Hematopoietic multipotent progenitor cell treated with erythropoietin and hydrocortisone succinate and interleukin-3 and kit ligand, for 6 days (in vitro differentiated cells): ENCODE data around the gene AGTPBP1.
"Not testable (repeated sequence)": the region's sequence is repeated elsewhere in the genome, so short reads cannot be mapped to it uniquely, and the experiment has no call there.

Experiments used
- DNase-seq: peaks from one replicate; pipeline ENCODE4 v3.0.0-alpha.2; 2015

Gene AGTPBP1, protein sequence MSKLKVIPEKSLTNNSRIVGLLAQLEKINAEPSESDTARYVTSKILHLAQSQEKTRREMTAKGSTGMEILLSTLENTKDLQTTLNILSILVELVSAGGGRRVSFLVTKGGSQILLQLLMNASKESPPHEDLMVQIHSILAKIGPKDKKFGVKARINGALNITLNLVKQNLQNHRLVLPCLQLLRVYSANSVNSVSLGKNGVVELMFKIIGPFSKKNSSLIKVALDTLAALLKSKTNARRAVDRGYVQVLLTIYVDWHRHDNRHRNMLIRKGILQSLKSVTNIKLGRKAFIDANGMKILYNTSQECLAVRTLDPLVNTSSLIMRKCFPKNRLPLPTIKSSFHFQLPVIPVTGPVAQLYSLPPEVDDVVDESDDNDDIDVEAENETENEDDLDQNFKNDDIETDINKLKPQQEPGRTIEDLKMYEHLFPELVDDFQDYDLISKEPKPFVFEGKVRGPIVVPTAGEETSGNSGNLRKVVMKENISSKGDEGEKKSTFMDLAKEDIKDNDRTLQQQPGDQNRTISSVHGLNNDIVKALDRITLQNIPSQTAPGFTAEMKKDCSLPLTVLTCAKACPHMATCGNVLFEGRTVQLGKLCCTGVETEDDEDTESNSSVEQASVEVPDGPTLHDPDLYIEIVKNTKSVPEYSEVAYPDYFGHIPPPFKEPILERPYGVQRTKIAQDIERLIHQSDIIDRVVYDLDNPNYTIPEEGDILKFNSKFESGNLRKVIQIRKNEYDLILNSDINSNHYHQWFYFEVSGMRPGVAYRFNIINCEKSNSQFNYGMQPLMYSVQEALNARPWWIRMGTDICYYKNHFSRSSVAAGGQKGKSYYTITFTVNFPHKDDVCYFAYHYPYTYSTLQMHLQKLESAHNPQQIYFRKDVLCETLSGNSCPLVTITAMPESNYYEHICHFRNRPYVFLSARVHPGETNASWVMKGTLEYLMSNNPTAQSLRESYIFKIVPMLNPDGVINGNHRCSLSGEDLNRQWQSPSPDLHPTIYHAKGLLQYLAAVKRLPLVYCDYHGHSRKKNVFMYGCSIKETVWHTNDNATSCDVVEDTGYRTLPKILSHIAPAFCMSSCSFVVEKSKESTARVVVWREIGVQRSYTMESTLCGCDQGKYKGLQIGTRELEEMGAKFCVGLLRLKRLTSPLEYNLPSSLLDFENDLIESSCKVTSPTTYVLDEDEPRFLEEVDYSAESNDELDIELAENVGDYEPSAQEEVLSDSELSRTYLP

DNA sequence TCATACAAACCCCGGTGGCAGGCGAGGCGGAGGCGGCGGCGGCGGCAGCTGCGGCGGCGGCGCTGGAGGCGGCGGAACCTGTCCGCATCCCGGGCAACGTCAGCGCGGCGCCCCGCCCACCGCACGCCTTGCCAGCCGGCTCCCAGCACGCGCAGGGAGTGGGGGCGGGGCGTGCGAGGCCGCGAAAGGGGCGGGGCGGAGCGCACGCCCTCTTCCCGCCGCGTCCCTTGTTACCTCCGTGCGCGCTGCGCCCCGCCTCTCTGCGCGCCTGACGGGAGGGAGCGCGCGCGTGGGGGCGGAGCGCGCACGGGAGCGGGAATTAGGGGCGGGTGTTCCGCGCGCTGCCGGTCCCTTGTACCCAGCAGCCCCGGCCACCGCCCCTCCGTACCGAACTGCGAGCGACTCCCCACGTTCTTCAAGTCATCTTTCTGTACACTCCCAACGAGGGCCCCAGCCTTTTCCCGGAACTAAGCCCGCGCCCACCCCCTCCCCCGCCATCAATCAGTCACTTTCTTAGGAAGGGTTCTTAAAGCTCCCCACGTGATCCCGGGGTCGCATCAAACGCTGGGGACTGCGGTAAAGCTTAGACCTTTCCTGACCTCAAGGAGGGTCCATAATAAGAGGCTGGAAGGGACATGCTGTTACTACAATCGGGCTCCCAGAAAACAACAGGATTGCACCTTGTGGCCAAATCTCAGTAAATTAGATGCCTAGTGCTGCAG lies at the start of gene AGTPBP1:
Gene AGTPBP1 (minus strand): TSS at position 80 of the 722 bp plus-strand sequence. CDS start 29,421 bp downstream, outside the sequence.
- peak; percentile 94 for DNase-seq

DNA sequence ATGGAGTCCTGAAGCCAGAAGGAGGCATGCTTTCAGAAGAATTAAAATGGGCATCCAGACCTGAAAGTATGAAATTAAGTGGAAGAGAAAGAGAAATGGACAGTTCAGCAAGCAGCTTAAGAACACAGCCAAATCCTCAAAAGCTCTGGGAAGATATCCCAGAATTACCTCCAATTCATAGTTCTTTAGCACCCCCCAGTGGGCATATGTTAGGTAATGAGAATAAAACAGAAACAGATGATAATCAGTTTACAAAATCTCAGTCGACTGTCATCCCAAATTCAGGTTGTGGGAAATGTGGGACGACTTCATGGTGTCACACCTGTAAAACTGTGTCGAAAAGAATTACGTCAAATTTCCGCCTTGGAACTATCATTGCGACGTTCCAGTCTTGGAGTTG lies 44.4 kb upstream of the AGTPBP1 start:
- not testable (repeated sequence) for DNase-seq

DNA sequence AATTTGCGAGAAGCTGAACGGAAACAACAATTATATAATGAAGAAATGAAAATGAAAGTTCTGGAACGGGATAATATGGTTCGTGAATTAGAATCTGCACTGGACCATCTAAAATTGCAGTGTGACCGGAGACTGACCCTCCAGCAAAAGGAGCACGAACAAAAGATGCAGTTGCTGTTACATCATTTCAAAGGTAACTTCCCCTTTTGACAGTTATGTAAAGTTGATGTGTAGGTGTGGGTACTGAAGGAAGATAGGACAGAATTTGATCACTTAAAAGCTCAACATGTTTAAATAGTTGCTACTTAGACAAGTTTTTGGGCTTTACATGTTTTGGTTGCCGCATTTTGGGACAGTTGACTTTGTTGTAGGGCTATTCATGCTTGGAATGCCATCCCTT lies 32.1 kb upstream of the AGTPBP1 start:
- not testable (repeated sequence) for DNase-seq

DNA sequence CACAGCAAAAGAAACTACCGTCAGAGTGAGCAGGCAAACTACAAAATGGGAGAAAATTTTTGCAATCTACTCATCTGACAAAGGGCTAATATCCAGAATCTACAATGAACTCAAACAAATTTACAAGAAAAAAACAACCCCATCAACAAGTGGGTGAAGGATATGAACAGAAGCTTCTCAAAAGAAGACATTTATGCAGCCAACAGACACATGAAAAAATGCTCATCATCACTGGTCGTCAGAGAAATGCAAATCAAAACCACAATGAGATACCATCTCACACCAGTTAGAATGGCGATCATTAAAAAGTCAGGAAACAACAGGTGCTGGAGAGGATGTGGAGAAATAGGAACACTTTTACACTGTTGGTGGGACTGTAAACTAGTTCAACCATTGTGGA lies 20.0 kb upstream of the AGTPBP1 start:
- DNase-seq: not testable (repeated sequence)

DNA sequence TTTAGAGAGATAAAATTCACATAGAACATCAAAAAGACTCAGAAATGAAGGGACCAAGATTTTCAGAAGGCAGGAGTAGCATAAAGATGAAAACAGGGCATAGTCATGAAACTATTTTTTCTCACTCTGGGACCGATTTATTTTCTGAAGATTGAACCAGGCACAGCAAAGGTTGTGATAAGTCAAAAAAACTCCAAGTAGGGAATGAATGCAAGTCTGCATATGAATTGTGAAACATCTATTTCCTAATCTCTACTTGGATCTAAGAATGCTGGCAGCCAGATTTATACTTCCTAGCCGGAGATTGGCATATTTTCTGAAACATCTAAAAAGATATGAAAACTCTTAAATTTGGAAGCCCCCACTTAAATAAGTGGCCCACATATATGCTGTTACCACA lies 16.0 kb upstream of the AGTPBP1 start:
- not testable (repeated sequence) for DNase-seq

DNA sequence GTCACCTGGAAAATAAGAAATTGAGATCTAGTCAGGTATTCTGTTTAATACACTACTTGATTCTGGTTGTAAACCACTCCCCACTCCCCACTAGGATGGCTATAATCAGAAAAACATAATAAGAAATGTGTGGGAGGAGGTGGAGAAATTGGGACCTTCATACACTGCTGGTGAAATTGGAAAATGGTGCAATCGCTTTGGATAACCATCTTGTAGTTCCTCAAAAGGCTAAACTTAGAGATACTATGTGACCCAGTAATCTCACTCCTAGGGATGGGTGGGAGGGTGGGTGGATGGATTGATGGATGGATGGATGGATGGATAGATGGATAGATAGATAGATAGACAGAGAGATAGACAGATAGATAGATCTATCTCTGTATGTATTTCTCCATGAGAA lies 14.5 kb upstream of the AGTPBP1 start:
- not testable (repeated sequence) for DNase-seq

DNA sequence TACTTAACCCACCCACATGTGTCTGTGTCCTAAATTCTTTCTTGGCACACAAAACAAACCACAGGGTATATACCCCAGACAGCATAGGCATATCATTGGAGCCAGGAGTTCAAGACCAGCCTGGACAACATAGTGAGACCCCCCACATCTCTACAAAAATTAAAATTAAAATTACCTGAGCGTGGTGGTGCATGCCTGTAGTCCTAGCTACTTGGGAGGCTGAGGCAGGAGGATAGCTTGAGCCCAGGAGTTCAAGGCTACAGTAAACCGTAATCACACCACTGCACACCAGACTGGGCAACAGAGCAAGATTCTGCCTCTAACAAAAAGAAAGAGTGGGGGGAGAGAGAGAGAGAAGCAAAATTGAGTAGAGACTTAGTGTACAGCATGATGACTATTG lies 4.6 kb upstream of the AGTPBP1 start:
- no peak for DNase-seq

DNA sequence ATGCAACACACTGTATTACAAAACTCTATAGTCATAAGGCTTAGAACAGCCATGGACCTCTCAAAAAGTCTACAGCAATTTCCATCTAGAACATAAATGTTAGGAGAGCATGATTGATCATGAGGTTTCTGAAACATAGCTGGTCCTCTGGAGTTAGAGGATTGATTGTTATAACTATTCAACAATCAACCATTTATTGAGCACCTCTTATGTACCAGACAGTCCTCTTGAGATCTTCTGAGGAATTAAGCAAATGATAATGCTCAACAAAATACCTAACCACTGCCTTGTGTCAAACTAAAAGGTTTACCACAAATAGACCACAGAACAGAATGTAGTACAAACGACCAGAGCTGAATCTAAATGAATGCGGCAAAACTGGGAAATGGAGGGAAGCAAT lies 3.4 kb upstream of the AGTPBP1 start:
- DNase-seq: no peak

DNA sequence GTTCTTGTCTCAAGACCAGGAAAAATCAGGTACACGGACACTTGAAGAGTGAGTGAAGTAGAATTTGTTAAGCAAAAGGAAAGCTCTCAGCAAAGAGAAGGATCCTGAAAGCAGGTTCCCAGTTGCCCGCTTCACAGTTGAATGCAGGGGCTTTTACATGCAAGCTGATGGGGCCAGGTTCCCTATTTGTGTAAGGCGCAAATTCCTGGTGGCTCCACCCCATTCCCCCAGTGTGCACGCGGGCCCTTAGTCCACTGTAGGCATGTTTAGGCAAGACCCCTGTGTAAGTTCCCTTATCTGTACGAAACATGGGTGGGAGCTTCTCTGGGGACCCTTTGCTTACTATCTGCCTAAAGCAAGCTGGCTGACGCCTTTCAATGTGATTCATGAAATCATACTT lies 2.7 kb upstream of the AGTPBP1 start:
- peak; percentile 40 for DNase-seq

DNA sequence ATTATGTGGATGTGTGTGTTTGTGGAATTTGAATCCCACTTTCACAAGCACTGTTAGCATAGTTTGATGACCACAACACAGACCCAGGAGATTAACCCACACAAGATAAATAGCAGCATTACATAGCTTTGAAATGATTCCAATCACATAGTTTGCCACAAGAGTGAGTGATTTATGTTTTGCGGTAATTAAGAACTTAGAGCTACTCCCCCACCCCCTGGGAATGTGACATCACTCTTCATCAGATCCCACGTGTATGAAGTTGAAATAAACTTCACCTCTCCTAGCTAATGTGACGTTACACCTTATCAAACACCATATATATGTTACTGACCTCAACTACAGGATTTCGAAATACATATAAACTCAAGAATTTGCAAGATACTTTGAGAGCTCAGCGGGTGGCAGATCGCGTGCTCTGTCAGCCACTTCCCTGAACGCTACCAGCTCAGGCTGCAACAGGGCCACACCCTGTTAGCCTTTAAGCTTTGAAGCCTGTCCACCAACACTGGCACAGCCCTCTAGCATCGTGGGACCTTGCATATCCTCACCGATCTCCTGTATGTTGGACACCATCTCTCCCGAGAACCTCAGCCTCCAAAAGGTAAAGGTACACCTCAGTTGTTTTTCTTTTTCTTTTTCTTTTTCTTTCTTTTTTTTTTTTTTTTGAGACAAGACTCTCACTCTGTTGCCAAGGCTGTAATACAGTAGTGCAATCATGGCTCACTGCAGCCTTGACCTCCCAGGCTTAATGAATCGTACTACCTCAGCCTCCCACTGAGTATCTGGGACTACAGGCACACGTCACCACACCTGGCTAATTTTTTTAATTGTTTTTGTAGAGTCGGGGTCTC lies 1.7 kb upstream of the AGTPBP1 start:
- peak; percentile 70 for DNase-seq

DNA sequence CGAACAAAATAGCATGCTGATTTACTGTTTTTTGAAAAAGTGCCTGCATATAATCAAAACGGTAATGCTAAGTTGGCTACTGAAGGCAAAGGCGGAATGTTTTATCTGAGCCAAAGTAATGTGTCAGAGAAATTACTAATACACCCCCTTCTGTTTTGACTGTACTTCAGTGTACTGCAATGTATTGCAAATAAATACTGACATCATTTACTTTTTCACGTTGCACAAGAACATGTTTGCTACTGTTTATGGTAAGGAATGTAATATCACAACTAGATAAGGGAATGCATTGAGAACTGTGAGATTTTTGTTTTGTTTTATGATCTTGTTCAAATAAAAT lies 813 bp upstream of the AGTPBP1 start:
- DNase-seq: no peak

DNA sequence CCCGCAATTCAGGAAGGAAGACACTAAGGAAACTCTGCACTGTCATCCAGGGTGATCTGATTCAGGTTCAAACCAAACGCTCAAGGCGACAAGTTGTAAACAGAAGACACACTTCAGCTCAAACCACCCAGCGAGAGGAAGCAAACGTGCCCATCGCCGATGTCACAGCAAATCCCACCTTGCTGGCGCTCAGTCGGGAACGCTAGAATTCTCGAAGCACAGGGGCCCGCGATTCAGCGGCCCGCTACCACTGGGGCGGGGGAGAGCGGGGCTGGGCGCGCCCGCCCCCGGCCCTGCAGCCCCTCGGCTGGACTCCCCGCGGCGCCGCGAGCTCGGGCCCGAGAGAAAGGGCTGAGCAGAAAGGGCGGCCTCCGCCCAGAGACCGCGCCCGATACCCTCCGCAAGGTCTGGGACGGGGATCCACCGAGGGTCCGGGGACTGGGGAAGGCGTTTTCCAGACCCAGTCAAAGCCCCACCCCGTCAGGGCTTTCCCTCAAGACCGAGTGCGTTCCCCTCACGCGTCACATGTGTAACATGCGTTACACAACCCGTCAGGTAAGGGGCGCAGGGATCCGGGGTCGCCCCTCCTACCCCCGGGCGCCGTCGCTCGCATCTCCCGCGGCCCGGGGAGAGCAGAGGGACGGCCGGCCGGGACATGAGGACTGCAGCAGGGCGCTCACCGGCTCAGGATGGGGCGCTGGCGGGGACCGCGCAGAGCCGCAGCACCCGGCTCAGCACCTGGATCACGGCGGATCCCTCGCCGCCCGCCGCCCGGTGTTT lies 469 bp downstream of the AGTPBP1 start:
- DNase-seq: peak; percentile 61

DNA sequence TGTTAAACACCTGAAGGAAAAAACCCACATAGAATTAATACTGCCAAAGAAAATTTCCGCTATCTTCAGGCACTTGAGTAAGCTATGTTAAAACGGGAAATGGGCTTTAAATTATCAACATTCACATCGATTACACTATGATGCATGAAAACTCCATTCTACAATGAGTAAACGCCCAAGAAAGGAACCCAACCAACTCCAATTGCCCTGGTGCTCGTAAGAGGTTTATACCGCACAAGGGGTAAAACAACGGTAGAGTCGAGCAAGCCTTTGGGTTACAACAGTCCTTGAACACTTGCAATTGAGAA lies 1.0 kb downstream of the AGTPBP1 start:
- peak; percentile 83 for DNase-seq

DNA sequence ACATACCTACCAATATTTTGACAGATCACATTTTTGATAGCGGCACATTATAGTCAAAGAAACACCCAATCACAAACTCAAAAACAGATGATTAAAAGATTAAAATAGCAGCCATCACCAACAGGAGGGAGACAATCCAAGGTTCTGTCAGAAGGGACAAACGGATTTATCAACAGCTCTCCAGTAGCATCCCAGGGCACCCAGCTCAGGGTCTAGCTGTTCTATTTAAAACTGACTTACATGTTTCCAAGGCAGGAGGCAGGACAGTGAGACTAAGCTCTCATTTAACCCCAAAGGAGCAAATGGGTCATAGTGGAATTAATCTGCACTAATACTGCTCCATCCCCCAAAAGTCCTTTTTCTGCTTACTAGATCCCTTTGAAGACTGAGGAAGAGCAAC lies 3.2 kb downstream of the AGTPBP1 start:
- DNase-seq: no peak

DNA sequence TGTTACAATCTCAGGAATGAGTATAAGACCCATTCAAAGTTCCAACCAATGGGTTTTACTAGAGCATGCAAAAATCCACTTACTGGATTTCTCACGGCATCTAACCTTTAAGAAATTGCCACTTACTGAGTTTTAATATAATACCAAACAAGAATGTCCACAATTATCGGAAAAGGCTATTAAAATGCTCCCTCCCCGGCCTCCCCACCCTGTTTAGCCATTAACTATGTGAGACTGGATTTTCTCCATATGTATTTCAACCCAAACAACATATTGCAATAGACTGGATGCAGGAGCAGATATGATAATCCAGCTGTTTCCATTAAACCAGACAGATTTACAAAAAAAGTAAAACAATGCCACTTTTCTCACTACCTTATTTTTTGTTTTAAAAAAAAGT lies 4.1 kb downstream of the AGTPBP1 start:
- DNase-seq: no peak

DNA sequence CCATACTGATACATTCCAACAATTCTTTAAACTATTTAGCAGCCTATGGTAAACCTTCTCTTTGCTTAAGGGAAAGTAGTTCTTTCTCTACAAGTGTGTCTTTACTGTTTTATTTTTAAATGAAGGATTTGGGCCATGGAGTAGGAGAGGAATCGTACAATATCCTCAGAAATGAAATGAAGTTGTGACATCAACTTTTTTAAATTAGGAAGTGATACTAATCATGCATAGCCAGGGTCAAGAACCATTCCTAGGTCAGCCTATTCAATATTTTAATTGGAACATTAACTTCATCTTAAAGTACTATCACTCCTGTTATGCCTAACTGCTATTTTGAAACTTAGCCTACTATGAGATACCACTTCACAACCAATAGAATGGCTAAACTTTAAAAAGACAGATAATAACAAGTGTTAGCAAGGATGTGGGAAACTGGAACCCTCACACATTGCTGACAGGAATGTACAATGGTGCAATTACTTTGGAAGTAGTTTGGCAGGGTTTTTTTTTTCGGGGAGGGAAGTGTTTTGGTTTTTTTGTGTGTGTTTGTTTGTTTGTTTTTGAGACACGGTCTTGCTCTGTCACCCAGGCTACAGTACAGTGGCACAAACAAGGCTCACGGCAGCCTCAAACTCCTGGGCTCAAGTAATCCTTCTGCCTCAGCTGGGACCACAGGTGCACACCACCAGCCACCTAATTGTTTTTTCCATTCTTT lies 10.7 kb downstream of the AGTPBP1 start:
- DNase-seq: no peak

DNA sequence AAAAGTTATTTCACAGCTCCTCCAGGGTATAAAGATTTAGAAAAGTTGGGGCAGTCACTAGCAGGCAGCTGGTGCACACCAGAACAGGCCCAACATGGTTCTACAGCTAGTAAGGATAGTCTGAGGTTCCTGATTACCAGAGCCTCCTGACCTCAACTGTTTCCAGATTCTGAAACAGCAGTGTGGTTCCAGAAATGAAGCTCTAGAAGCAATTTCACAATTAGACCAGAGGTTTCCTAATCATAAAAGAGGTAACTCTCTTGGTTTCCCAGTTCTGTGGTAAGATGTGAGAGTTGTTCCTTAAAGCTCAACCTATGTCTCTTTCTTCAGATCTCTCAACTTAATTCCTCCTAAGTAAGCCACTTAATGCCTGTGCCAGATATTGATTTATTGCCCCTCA lies 11.9 kb downstream of the AGTPBP1 start:
- peak; percentile 74 for DNase-seq

DNA sequence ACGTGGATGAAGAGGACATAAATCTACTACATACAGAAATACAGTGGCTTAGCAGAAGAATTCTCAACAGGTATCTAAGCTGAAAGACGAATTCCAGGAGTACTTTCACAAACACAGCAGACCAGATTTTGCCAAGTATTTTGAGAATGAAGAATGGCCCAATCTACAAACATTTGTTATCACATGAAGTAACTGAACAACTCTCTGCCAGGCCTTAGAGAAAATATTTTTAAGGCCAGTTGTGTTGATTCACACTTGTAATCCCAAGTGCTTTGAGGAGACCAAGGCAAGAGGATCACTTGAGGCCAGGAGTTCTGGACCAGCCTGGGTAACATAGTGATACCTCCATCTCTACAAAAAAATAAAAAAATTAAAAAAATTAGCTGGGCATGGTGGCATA lies 14.3 kb downstream of the AGTPBP1 start:
- no peak for DNase-seq

DNA sequence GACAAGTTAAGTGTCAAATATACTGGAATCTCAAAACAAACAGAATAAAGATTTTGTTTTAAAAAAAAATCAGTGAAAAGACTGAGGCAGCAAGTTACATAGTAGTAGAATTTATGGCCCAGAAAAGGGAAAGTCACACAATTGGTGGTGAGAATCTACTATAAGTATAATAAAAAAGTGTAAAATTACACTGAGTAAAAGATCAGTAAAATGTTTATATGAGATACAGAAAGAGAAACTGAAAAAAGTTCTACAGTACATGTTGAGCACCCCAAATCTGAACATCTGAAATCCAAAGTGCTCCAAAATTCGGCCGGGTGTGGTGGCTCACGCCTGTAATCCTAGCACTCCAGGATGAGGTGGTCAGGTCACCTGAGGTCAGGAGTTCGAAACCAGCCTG lies 15.0 kb downstream of the AGTPBP1 start:
- no peak for DNase-seq

DNA sequence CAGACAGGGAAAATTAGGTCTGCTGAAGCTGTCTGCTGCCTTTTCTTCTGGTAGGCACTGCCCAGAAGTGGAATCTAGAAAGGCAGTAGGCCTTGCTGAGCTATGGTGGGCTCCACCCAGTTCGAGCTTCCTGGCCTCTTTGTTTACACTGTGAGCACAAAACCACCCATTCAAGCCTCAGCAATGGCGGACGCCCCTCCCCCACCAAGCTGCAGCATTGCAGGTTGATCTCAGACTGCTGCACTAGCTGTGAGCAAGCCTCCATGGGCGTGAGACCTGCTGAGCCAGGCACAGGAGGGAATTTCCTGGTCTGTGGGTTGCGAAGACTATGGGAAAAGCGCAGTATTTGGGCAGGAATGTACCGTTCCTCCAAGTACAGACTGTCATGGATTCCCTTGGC lies 18.5 kb downstream of the AGTPBP1 start:
- no peak for DNase-seq
